OCI-LY1 (cell line): Measurements from ENCODE around the gene ZFP3.

Experiments
- H2AFZ ChIP-seq: fragments of 200-600 bp; sonication (generic), shearing (Covaris generic); 2 replicates; pipeline ENCODE4 v1.6.0; 2014; ENCODE audit warnings: antibody characterized with exemption, mild to moderate bottlenecking, low read length
- H3F3A ChIP-seq: fragments of 200-600 bp; sonication (generic), shearing (Covaris generic); 2 replicates; pipeline ENCODE4 v1.6.0; 2014; ENCODE audit warnings: mild to moderate bottlenecking, antibody characterized with exemption, low read length, moderate library complexity; ENCODE audit not compliant: insufficient read depth
- H3K27ac ChIP-seq: fragments of 200-600 bp; sonication (generic); 2 replicates; pipeline ENCODE4 v1.5.1; 2014; ENCODE audit warnings: low read length, mixed run types, mild to moderate bottlenecking, low read depth; ENCODE audit not compliant: poor library complexity, severe bottlenecking
- H3K27me3 ChIP-seq: fragments of 200-600 bp; sonication (generic); 2 replicates; pipeline ENCODE4 v1.6.0; 2014; ENCODE audit warnings: antibody characterized with exemption, mild to moderate bottlenecking, low read length, moderate library complexity; ENCODE audit not compliant: insufficient read depth
- H3K36me3 ChIP-seq: fragments of 200-600 bp; sonication (generic); 2 replicates; pipeline ENCODE4 v1.6.1; 2014; ENCODE audit warnings: mild to moderate bottlenecking, antibody characterized with exemption, low read length, moderate library complexity, mixed read lengths; ENCODE audit not compliant: insufficient read depth
- H3K4me1 ChIP-seq: fragments of 200-600 bp; sonication (generic); 2 replicates; pipeline ENCODE4 v1.5.1; 2014; ENCODE audit warnings: mild to moderate bottlenecking, low read length, moderate library complexity; ENCODE audit not compliant: insufficient read depth, severe bottlenecking
- H3K4me2 ChIP-seq: fragments of 200-600 bp; sonication (generic), shearing (Covaris generic); 2 replicates; pipeline ENCODE4 v1.6.1; 2014; ENCODE audit warnings: low read length
- H3K4me3 ChIP-seq: fragments of 200-600 bp; sonication (generic); 2 replicates; pipeline ENCODE4 v1.5.1; 2014; ENCODE audit warnings: low read length, low read depth, mild to moderate bottlenecking, mixed read lengths; ENCODE audit not compliant: poor library complexity, severe bottlenecking
- H3K79me2 ChIP-seq: fragments of 200-600 bp; shearing (Covaris generic); 2 replicates; pipeline ENCODE4 v1.6.1; 2016; ENCODE audit warnings: mixed run types, low read length, mixed read lengths; ENCODE audit not compliant: insufficient read depth
- H3K9ac ChIP-seq: fragments of 200-600 bp; sonication (generic), shearing (Covaris generic); 2 replicates; pipeline ENCODE4 v1.6.1; 2014; ENCODE audit warnings: mild to moderate bottlenecking, low read length, mixed read lengths
- H3K9me2 ChIP-seq: fragments of 200-600 bp; sonication (generic), shearing (Covaris generic); 2 replicates; pipeline ENCODE4 v1.6.1; 2014; ENCODE audit warnings: low read depth, mild to moderate bottlenecking, low read length, mixed read lengths
- H3K9me3 ChIP-seq: fragments of 200-600 bp; shearing (Covaris generic); 2 replicates; pipeline ENCODE4 v1.6.1; 2014; ENCODE audit warnings: low read length, mixed read lengths
- H4K20me1 ChIP-seq: fragments of 200-600 bp; sonication (generic), shearing (Covaris generic); 2 replicates; pipeline ENCODE4 v1.6.0; 2016; ENCODE audit warnings: mild to moderate bottlenecking, low read length; ENCODE audit not compliant: insufficient read depth
- EZH2 ChIP-seq: fragments of 200-600 bp; sonication (generic), shearing (Covaris generic); IDR thresholded peaks from 2 replicates; pipeline ENCODE4 v1.8.0; 2017; ENCODE audit warnings: borderline replicate concordance, mixed run types, mild to moderate bottlenecking, antibody characterized with exemption, low read length, moderate library complexity, mixed read lengths
- TF ChIP-seq, protein P1 (sequence below): fragments of 200-600 bp; sonication (generic), shearing (Covaris generic); IDR thresholded peaks from 2 replicates; pipeline ENCODE4 v1.5.1; 2017; ENCODE audit warnings: mild to moderate bottlenecking, antibody characterized with exemption, low read length, moderate library complexity, mixed read lengths

The ZFP3 gene

DNA sequence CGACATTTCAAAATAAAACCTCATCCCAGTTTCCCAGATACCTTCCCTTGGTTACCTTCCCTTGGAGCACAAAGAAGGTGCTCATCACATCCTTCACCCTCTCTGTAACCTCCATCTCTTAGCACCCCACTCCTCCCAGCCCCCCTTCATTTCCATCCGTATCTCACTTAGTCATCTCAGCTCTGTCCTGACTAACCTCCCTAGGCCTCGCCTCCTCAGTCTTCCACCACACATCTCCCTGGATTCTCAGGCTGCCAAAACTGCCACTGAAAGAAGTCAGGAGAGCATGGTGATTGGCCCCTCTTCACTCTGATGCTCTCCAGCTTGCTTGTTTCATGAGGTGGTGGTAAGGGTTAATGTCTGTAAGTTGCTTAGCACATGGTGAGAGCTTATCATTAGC lies 2.3 kb downstream of the ZFP3 start:
- no peak overlapping the region for H3K4me2 ChIP-seq
- no peaks in the 10 kb centered on the region for H3K9me2 ChIP-seq
- H3K9ac ChIP-seq = no peak overlapping the region
- no peak overlapping the region for H3K27ac ChIP-seq
- TF ChIP-seq, protein P1, sequence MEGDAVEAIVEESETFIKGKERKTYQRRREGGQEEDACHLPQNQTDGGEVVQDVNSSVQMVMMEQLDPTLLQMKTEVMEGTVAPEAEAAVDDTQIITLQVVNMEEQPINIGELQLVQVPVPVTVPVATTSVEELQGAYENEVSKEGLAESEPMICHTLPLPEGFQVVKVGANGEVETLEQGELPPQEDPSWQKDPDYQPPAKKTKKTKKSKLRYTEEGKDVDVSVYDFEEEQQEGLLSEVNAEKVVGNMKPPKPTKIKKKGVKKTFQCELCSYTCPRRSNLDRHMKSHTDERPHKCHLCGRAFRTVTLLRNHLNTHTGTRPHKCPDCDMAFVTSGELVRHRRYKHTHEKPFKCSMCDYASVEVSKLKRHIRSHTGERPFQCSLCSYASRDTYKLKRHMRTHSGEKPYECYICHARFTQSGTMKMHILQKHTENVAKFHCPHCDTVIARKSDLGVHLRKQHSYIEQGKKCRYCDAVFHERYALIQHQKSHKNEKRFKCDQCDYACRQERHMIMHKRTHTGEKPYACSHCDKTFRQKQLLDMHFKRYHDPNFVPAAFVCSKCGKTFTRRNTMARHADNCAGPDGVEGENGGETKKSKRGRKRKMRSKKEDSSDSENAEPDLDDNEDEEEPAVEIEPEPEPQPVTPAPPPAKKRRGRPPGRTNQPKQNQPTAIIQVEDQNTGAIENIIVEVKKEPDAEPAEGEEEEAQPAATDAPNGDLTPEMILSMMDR = no peak
- TF ChIP-seq EZH2 = no peak
- H3K9me3 ChIP-seq = 0 out of 2 replicates have a peak, but pooled peaks cover 3% of the 10 kb centered on the region
- peaks cover 15% of the 10 kb centered on the region for H3K4me1 ChIP-seq
- no peaks in the 10 kb centered on the region for H4K20me1 ChIP-seq
- no peak overlapping the region for H2AFZ ChIP-seq
- H3K27me3 ChIP-seq = no peaks in the 10 kb centered on the region
- H3F3A ChIP-seq = no peaks in the 10 kb centered on the region
- H3K36me3 ChIP-seq = no peaks in the 10 kb centered on the region; the same call in 1 of the 2 replicates
- no peaks in the 10 kb centered on the region for H3K79me2 ChIP-seq
- no peak overlapping the region for H3K4me3 ChIP-seq

DNA sequence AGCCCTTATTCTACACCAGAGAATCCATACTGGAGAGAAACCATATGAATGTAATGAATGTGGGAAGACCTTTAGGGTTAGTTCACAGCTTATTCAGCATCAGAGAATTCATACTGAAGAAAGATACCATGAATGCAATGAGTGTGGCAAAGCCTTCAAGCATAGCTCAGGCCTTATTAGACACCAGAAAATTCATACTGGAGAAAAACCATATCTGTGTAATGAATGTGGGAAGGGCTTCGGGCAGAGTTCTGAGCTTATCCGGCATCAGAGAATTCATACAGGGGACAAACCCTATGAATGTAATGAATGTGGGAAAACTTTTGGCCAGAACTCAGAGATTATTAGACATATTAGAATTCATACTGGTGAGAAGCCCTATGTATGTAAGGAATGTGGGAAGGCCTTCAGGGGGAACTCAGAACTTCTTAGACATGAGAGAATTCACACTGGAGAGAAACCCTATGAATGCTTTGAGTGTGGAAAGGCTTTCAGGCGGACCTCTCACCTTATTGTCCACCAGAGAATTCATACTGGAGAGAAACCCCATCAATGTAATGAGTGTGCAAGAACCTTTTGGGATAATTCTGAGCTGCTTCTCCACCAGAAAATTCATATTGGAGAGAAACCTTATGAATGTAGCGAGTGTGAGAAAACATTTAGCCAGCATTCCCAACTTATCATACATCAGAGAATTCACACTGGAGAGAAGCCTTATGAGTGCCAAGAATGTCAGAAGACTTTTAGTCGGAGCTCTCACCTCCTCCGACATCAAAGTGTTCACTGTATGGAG lies 14.1 kb downstream of the ZFP3 start:
- Histone ChIP-seq H3K4me1 (no peaks in the 10 kb centered on the region), H3K79me2 (no peaks in the 10 kb centered on the region), H3K9me3 (peaks cover 79% of the 10 kb centered on the region), H3K36me3 (peaks cover 10% of the 10 kb centered on the region), H3K9me2 (no peaks in the 10 kb centered on the region), H3K27me3 (no peaks in the 10 kb centered on the region), H3K4me3 (no peak overlapping the region), H3F3A (no peaks in the 10 kb centered on the region), H2AFZ (no peak overlapping the region), H3K4me2 (no peak overlapping the region), H4K20me1 (no peaks in the 10 kb centered on the region), H3K9ac (no peak overlapping the region), H3K27ac (no peak overlapping the region)
- no peak for TF ChIP-seq EZH2

DNA sequence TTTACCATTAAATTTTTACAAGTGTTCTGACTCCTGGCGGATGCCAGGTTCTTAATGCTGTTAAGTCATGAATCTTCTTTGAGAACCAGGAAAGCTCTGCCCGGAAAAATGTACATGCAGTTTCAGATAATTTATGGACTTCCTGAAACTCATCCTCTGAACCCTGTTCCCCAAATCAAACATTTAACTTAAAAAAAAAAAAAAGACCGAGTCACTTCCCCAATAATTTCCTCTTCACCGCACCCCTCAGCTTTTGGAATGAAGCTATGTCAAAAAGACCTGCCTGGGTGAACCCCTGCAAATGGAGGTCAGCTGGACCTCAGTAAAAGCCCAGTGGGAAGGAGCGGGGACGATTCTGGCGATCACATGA lies 18.4 kb downstream of the ZFP3 start:
- H3K9me2 ChIP-seq = no peaks in the 10 kb centered on the region
- H3K27ac ChIP-seq = no peak overlapping the region
- H3K9me3 ChIP-seq = peaks cover 52% of the 10 kb centered on the region
- H3K4me3 ChIP-seq = no peak overlapping the region
- no peaks in the 10 kb centered on the region for H3K79me2 ChIP-seq
- no peaks in the 10 kb centered on the region for H3K4me1 ChIP-seq
- TF ChIP-seq, protein P1 = no peak
- no peak for TF ChIP-seq EZH2
- H3K4me2 ChIP-seq = no peak overlapping the region
- H3F3A ChIP-seq = no peaks in the 10 kb centered on the region
- H3K27me3 ChIP-seq = no peaks in the 10 kb centered on the region
- peaks cover 3% of the 10 kb centered on the region for H3K36me3 ChIP-seq
- H3K9ac ChIP-seq = no peak overlapping the region
- H2AFZ ChIP-seq = no peak overlapping the region
- H4K20me1 ChIP-seq = no peaks in the 10 kb centered on the region
